Measurements from ENCODE around the gene POLR2A. TPM values are rescaled to one million over a fixed set of nuclear protein-coding genes. Genes with fewer than 3 reads are reported as not detected.

POLR2A gene
- total and polyA plus RNA-seq, 2 of the 13 experiments (the other 11 are each of a cell fraction or from before 2014, with no cell fraction given): 17.8 to 18.3 TPM

DNA sequence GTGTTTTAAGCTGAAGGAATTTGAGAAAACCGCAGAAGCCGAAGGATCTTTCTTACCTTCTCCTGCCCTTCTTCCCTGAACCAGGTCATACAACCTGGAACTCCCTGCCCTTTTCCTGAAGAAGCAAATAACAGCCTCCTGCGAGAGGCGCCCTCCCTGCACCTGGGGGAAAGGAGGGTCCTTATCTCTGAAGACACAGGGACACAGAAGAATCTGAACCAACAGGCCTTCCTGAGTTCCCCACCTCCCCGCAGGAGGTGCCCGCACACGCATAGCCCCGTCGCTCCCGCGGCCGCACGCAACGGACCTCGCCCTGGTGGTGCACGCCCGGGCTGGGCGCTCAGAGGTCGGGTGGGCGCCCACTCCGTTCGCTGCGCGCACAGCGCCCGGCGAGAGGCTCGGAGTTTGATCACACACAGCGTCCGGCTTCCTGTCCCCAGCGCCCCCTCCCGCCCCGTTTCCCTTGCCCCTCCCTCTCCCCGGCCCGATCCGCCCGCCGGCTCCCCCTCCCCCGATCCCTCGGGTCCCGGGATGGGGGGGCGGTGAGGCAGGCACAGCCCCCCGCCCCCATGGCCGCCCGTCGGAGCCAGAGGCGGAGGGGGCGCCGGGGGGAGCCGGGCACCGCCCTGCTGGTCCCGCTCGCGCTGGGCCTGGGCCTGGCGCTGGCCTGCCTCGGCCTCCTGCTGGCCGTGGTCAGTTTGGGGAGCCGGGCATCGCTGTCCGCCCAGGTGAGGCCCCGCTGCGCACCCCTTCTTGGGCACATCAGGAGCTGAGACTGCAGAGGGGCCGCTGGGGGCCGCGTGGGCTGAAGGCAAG is 64.6 kb downstream of the POLR2A start, which contains the start of gene TNFSF12 (continued):
- no peak for TF ChIP-seq IRF2 (CRISPR knock-in tag; IDR thresholded peaks at IDR 0.05)
- no peak for TF ChIP-seq ONECUT2 (CRISPR knock-in tag; IDR thresholded peaks at IDR 0.05)
- TF ChIP-seq, protein P1, sequence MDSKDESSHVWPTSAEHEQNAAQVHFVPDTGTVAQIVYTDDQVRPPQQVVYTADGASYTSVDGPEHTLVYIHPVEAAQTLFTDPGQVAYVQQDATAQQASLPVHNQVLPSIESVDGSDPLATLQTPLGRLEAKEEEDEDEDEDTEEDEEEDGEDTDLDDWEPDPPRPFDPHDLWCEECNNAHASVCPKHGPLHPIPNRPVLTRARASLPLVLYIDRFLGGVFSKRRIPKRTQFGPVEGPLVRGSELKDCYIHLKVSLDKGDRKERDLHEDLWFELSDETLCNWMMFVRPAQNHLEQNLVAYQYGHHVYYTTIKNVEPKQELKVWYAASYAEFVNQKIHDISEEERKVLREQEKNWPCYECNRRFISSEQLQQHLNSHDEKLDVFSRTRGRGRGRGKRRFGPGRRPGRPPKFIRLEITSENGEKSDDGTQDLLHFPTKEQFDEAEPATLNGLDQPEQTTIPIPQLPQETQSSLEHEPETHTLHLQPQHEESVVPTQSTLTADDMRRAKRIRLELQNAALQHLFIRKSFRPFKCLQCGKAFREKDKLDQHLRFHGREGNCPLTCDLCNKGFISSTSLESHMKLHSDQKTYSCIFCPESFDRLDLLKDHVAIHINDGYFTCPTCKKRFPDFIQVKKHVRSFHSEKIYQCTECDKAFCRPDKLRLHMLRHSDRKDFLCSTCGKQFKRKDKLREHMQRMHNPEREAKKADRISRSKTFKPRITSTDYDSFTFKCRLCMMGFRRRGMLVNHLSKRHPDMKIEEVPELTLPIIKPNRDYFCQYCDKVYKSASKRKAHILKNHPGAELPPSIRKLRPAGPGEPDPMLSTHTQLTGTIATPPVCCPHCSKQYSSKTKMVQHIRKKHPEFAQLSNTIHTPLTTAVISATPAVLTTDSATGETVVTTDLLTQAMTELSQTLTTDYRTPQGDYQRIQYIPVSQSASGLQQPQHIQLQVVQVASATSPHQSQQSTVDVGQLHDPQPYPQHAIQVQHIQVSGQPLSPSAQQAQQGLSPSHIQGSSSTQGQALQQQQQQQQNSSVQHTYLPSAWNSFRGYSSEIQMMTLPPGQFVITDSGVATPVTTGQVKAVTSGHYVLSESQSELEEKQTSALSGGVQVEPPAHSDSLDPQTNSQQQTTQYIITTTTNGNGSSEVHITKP (CRISPR knock-in tag; IDR thresholded peaks at IDR 0.05; ENCODE audit: low read depth): no peak
- TF ChIP-seq, protein P2, sequence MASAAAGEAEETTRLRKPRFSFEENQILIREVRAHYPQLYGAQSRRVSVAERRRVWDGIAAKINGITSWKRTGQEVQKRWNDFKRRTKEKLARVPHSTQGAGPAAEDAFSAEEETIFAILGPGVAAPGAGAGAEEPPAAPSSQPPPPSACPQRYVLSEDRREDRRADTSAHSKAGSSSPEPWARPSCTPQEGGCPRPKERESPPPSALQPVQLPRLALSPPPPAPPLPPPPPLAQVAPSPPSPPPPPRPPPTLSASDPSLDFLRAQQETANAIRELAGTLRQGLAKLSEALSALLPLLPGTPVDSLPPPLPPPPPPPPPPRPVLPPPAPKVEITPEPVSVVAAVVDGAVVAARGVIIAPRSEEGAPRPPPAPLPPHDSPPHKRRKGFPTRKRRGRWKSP (CRISPR knock-in tag; IDR thresholded peaks at IDR 0.05): 0 out of 2 replicates have a peak, but pooled peaks have one; percentile 53
- no peak for TF ChIP-seq REPIN1 (CRISPR knock-in tag; IDR thresholded peaks at IDR 0.05; ENCODE audit: borderline replicate concordance, low read depth)
- TF ChIP-seq, protein P3, sequence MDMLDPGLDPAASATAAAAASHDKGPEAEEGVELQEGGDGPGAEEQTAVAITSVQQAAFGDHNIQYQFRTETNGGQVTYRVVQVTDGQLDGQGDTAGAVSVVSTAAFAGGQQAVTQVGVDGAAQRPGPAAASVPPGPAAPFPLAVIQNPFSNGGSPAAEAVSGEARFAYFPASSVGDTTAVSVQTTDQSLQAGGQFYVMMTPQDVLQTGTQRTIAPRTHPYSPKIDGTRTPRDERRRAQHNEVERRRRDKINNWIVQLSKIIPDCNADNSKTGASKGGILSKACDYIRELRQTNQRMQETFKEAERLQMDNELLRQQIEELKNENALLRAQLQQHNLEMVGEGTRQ (IDR thresholded peaks at IDR 0.05; ENCODE audit: low read depth, low read length): no peak
- TF ChIP-seq, protein P3 (CRISPR knock-in tag; IDR thresholded peaks at IDR 0.05; ENCODE audit: borderline replicate concordance): no peak
- TF ChIP-seq ZNF501 (CRISPR knock-in tag; IDR thresholded peaks at IDR 0.05): 0 out of 2 replicates have a peak, but pooled peaks have one; percentile 15
- no peak for TF ChIP-seq TSC22D2 (CRISPR knock-in tag; IDR thresholded peaks at IDR 0.05; ENCODE audit: borderline replicate concordance)
- no peak for TF ChIP-seq ZNF569 (CRISPR knock-in tag; IDR thresholded peaks at IDR 0.05; ENCODE audit: borderline replicate concordance)
- no peak for TF ChIP-seq ESRRA (CRISPR knock-in tag; IDR thresholded peaks at IDR 0.05; ENCODE audit: low read depth)
- TF ChIP-seq, protein P4, sequence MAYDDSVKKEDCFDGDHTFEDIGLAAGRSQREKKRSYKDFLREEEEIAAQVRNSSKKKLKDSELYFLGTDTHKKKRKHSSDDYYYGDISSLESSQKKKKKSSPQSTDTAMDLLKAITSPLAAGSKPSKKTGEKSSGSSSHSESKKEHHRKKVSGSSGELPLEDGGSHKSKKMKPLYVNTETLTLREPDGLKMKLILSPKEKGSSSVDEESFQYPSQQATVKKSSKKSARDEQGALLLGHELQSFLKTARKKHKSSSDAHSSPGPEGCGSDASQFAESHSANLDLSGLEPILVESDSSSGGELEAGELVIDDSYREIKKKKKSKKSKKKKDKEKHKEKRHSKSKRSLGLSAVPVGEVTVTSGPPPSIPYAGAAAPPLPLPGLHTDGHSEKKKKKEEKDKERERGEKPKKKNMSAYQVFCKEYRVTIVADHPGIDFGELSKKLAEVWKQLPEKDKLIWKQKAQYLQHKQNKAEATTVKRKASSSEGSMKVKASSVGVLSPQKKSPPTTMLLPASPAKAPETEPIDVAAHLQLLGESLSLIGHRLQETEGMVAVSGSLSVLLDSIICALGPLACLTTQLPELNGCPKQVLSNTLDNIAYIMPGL (CRISPR knock-in tag; IDR thresholded peaks at IDR 0.05; ENCODE audit: borderline replicate concordance in 1 of 2, low read depth in 1 of 2): peak; percentile 26 to 56; a peak in 1 of 4 replicates
- TF ChIP-seq, protein P5, sequence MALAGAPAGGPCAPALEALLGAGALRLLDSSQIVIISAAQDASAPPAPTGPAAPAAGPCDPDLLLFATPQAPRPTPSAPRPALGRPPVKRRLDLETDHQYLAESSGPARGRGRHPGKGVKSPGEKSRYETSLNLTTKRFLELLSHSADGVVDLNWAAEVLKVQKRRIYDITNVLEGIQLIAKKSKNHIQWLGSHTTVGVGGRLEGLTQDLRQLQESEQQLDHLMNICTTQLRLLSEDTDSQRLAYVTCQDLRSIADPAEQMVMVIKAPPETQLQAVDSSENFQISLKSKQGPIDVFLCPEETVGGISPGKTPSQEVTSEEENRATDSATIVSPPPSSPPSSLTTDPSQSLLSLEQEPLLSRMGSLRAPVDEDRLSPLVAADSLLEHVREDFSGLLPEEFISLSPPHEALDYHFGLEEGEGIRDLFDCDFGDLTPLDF (CRISPR knock-in tag; IDR thresholded peaks at IDR 0.05): no peak
- no peak for TF ChIP-seq GTF2F1 (IDR thresholded peaks at IDR 0.05; ENCODE audit: low read length)
- no peak for TF ChIP-seq NFKBIZ (CRISPR knock-in tag; IDR thresholded peaks at IDR 0.05)
- TF ChIP-seq TAF1 (CRISPR knock-in tag; IDR thresholded peaks at IDR 0.05): peak; percentile 44; the same call in 1 of the 2 replicates
- no peak for TF ChIP-seq KLF16 (CRISPR knock-in tag; IDR thresholded peaks at IDR 0.05)
- no peak for TF ChIP-seq FOXM1 (CRISPR knock-in tag; IDR thresholded peaks at IDR 0.05)

Data from HepG2 (cell line).